SU-DHL-6 (cell line): ENCODE data around the gene CASP10.
"Not testable (repeated sequence)": the region's sequence is repeated elsewhere in the genome, so short reads cannot be mapped to it uniquely, and the experiment has no call there.

Source experiments
- H2AFZ ChIP-seq: fragments of 200-600 bp; sonication (generic); 2 replicates; pipeline ENCODE4 v1.6.1; 2014; ENCODE audit warnings: low read depth, mild to moderate bottlenecking, moderate library complexity, mixed read lengths, antibody characterized with exemption, low read length; ENCODE audit not compliant: severe bottlenecking
- H3F3A ChIP-seq: fragments of 200-600 bp; shearing (Covaris generic); 2 replicates; pipeline ENCODE4 v1.6.0; 2016; ENCODE audit warnings: antibody characterized with exemption, mild to moderate bottlenecking; ENCODE audit not compliant: insufficient read depth
- H3K27ac ChIP-seq: fragments of 200-600 bp; sonication (generic); 2 replicates; pipeline ENCODE4 v1.5.1; 2016; ENCODE audit warnings: low read depth, mild to moderate bottlenecking, low read length, moderate library complexity, mixed read lengths
- H3K27me3 ChIP-seq: fragments of 200-600 bp; sonication (generic), shearing (Covaris generic); 2 replicates; pipeline ENCODE4 v1.6.0; 2014; ENCODE audit warnings: mild to moderate bottlenecking, low read length
- H3K36me3 ChIP-seq: fragments of 200-600 bp; sonication (generic); 2 replicates; pipeline ENCODE4 v1.6.1; 2014; ENCODE audit warnings: mild to moderate bottlenecking, low read length, mixed read lengths
- H3K4me2 ChIP-seq: fragments of 300-600, 200-600 bp; shearing (Covaris generic), sonication (generic); 2 replicates; pipeline ENCODE4 v1.6.0; 2014; ENCODE audit warnings: low read length, low read depth, mild to moderate bottlenecking; ENCODE audit not compliant: poor library complexity, severe bottlenecking
- H3K4me3 ChIP-seq: fragments of 200-600 bp; sonication (generic); 2 replicates; pipeline ENCODE4 v1.5.1; 2014; ENCODE audit warnings: antibody characterized with exemption, low read length, mild to moderate bottlenecking, mixed read lengths; ENCODE audit not compliant: insufficient read depth, poor library complexity, severe bottlenecking
- H3K79me2 ChIP-seq: fragments of 200-600 bp; sonication (generic); 2 replicates; pipeline ENCODE4 v1.6.1; 2014; ENCODE audit warnings: mild to moderate bottlenecking, low read length, moderate library complexity; ENCODE audit not compliant: insufficient read depth
- H3K9ac ChIP-seq: fragments of 200-600 bp; sonication (generic); 2 replicates; pipeline ENCODE4 v1.7.0; 2014; ENCODE audit warnings: mild to moderate bottlenecking, low read length
- H3K9me2 ChIP-seq: fragments of 200-600 bp; sonication (generic); replicated peaks from 2 replicates; pipeline ENCODE4 v1.6.1; 2014; ENCODE audit warnings: low read length; ENCODE audit not compliant: insufficient read depth
- H3K9me3 ChIP-seq: fragments of 200-600 bp; sonication (generic); 2 replicates; pipeline ENCODE4 v1.6.1; 2014; ENCODE audit warnings: low read length, mixed read lengths; ENCODE audit not compliant: insufficient read depth
- H4K20me1 ChIP-seq: fragments of 200-600 bp; sonication (generic); 2 replicates; pipeline ENCODE4 v1.6.1; 2014; ENCODE audit warnings: low read depth, mild to moderate bottlenecking, antibody characterized with exemption, low read length, moderate library complexity, mixed read lengths
- EZH2phosphoT487 ChIP-seq: fragments of 200-600 bp; sonication (generic), shearing (Covaris generic); conservative IDR thresholded peaks from 2 replicates; pipeline ENCODE4 v1.6.1; 2018; ENCODE audit warnings: mild to moderate bottlenecking, antibody characterized with exemption, low read length, moderate library complexity, mixed read lengths
- TF ChIP-seq, protein P1 (sequence below): fragments of 200-600 bp; sonication (generic); IDR thresholded peaks from one replicate; pipeline ENCODE4 v1.5.1; 2017; ENCODE audit warnings: antibody characterized with exemption, mild to moderate bottlenecking, low read length, moderate library complexity; ENCODE audit not compliant: insufficient read depth, poor library complexity, severe bottlenecking

Gene CASP10

DNA sequence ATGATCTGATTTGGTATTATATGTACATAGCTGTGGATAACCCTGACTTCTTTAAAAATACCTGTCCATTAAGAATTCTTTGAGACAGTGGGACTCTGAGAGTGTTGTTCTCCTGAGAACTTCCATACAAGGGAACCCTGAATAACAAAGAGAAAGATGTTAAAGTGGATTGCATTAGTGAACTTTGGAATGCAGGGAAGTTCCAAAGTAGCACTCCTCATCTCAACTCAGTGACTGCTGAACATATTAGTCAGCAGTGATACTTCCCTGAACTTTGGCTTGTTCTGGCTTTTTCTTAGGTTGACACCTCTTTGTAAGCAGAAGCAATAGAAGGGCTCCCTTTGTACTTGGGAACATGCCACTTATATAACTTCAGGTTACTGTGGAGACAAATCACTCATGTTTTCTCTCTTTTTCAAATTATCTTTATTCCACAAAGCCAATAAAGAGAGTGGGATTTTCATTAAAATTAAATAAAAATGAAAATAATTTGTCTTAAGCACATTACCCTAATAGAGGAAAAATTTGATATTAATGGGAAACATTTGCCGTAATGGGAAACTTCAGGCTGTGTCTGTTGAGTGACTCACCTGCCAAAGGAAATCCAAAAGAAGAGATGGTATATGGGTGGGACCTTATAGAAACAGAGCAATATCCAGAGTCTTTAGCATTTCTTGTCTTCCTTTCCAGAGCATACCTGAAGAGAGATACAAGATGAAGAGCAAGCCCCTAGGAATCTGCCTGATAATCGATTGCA lies 33.7 kb upstream of the CASP10 start:
- Histone ChIP-seq H3K27ac (no peak overlapping the region), H4K20me1 (no peaks in the 10 kb centered on the region), H3K79me2 (no peaks in the 10 kb centered on the region)

DNA sequence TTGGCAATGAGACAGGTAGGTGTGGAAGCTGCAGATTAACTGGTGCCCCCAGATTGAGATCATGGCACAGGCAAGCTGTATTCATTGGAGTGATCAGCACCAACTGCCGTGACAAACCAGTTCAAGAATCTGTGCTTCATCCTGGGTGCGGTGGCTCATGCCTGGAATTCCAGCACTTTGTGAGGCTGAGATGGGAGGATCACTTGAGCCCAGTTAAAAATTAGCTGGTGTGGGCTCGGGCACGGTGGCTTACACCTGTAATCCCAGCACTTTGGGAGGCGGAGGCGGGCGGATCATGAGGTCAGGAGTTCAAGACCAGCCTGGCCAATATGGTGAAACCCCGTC lies 33.1 kb upstream of the CASP10 start:
- not testable (repeated sequence) for H3K9ac ChIP-seq, H3K27ac ChIP-seq, H3K9me3 ChIP-seq, H3K4me2 ChIP-seq, H3K36me3 ChIP-seq, H4K20me1 ChIP-seq, H3K9me2 ChIP-seq, H3F3A ChIP-seq, H3K79me2 ChIP-seq, H3K4me3 ChIP-seq, H3K27me3 ChIP-seq, H2AFZ ChIP-seq

More for the DNA sequence above, 33.7 kb upstream of the CASP10 start:
- H3K9me3 ChIP-seq: no peaks in the 10 kb centered on the region
- no peak overlapping the region for H2AFZ ChIP-seq
- no peak overlapping the region for H3K9ac ChIP-seq
- no peaks in the 10 kb centered on the region for H3K36me3 ChIP-seq
- H3K27me3 ChIP-seq: no peaks in the 10 kb centered on the region
- H3K4me2 ChIP-seq: no peak overlapping the region
- TF ChIP-seq EZH2phosphoT487: no peak
- TF ChIP-seq, protein P1, sequence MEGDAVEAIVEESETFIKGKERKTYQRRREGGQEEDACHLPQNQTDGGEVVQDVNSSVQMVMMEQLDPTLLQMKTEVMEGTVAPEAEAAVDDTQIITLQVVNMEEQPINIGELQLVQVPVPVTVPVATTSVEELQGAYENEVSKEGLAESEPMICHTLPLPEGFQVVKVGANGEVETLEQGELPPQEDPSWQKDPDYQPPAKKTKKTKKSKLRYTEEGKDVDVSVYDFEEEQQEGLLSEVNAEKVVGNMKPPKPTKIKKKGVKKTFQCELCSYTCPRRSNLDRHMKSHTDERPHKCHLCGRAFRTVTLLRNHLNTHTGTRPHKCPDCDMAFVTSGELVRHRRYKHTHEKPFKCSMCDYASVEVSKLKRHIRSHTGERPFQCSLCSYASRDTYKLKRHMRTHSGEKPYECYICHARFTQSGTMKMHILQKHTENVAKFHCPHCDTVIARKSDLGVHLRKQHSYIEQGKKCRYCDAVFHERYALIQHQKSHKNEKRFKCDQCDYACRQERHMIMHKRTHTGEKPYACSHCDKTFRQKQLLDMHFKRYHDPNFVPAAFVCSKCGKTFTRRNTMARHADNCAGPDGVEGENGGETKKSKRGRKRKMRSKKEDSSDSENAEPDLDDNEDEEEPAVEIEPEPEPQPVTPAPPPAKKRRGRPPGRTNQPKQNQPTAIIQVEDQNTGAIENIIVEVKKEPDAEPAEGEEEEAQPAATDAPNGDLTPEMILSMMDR: no peak
- H3K9me2 ChIP-seq: no peaks in the 10 kb centered on the region
- no peaks in the 10 kb centered on the region; the same call in 1 of the 2 replicates for H3F3A ChIP-seq
- no peak overlapping the region for H3K4me3 ChIP-seq

DNA sequence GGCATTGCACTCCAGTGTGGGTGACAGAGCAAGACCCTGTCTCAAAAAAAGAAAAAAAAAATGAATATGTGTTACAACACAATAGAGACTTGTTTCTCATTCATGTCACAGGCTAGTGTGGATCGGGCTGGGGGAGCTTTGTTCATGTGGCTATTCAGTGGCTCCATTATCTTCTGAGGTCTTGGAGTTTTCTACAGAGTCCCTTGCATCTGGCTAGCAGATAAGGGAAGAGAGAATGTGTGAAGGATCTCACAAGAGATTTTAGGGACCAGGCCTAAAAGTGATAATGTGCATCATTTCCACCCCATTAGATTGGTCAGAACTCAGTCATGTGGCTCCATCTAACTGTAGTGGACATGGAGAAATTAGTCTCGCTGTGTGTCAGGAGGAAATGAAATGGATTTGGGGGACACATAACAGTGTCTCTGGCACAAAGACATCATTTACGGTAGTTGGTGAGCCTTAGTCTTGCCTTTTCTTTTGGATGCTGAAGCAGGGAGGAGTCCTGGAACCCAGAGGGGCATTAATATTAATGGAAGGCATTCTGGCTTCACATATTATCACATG lies 32.4 kb upstream of the CASP10 start:
- no peaks in the 10 kb centered on the region for H3F3A ChIP-seq
- H4K20me1 ChIP-seq: no peaks in the 10 kb centered on the region
- H3K9me3 ChIP-seq: no peaks in the 10 kb centered on the region
- H3K79me2 ChIP-seq: no peaks in the 10 kb centered on the region
- no peak overlapping the region for H2AFZ ChIP-seq
- no peak for TF ChIP-seq EZH2phosphoT487
- TF ChIP-seq, protein P1: no peak
- H3K27ac ChIP-seq: no peak overlapping the region
- H3K4me3 ChIP-seq: no peak overlapping the region
- H3K9ac ChIP-seq: no peak overlapping the region
- no peaks in the 10 kb centered on the region for H3K9me2 ChIP-seq
- no peaks in the 10 kb centered on the region for H3K36me3 ChIP-seq
- H3K27me3 ChIP-seq: no peaks in the 10 kb centered on the region
- no peak overlapping the region for H3K4me2 ChIP-seq
